ENCODE measurements around the gene KCTD1.

KCTD1 gene

DNA sequence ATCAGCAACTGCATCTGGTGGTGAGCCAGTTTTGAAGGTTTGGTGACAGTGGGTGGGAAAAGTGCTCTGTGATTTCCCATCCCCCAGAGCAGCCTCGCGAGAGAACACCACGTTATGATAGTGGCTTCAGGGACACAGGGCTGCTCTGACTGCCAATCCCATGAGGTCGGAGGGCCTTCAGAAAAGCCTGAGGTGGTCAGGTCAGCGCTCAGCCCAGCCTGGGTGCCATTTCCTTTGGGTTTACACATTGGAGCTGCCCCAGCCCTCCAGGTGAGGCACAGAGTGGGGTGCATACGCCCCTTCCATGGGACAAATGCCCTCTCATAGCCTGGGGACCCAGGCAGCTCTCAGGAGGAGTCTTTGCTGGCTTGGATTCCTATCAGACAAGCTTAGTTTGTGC lies 126.8 kb downstream of the KCTD1 start:
- no peak for DNase-seq (ENCODE audit: extremely low read depth, low read depth)
- no peak for TF ChIP-seq CTCF (IDR thresholded peaks at IDR 0.05; ENCODE audit: low read depth, low read length, missing control alignments)
- no peak overlapping the region for H3K4me3 ChIP-seq (replicated peaks; ENCODE audit: low read depth, low read length)

DNA sequence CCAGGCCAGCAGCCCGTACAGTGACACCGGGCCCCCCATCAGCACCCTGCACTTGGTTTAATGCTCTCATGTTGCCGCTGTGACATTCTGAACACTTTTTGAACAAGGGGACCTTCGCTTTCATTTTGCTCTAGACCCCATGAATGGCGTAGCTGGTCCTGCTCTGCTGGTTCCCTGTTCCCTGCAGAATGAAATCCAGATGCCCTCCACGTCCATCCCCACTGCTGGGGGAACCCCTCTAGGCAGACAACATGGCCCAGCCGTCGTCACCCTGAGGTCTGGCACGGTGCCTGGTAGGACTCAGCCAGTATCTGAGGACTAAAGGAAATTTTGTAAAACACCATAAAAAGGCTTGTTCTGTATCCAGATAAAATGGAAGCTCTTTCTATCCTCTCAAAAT lies 128.6 kb downstream of the KCTD1 start:
- H3K4me3 ChIP-seq (replicated peaks; ENCODE audit: low read depth, low read length) = no peak overlapping the region
- TF ChIP-seq CTCF (IDR thresholded peaks at IDR 0.05; ENCODE audit: low read depth, low read length, missing control alignments) = no peak
- DNase-seq (ENCODE audit: extremely low read depth, low read depth) = no peak

DNA sequence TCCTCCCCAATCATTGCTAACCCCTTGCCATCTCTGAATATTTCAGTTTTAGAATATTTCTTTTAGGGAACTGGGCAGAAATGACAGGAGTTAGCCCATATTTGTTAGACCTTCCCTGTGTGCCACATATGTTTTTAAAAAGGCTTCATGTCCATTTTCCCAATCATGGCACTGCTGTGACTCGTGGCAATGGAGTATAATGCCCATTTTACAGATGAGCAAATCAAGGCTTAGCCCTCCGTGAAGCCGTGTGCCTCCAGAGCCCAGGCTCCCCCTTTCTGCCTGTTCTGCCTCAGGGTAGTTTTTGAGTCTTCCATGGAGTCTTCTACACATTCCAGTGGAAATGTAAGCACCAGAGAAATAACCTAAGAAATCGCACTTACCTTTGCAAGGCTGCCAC lies 130.1 kb downstream of the KCTD1 start:
- DNase-seq (ENCODE audit: extremely low read depth, low read depth) = no peak
- H3K4me3 ChIP-seq (replicated peaks; ENCODE audit: low read depth, low read length) = no peak overlapping the region
- no peak for TF ChIP-seq CTCF (IDR thresholded peaks at IDR 0.05; ENCODE audit: low read depth, low read length, missing control alignments)

DNA sequence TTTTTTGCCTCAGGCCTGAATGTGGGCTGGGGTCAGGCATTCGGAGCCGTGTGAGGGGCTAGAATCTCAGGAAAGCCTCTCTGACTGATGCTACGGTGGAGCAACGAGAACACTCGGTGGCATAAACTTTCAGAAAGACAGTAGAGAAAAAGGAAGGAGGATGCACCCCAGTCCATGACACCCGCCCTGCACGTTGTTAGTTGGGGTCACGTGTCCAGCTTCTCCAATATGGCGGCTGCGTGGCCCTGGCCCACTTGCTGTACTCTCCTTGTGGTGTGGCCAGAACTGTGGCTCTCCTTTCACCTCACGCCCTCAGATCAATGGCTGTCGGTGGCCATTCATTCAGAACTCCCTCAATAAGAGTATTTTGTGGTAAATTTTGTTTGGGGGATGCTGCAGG lies 131.2 kb downstream of the KCTD1 start:
- no peak overlapping the region for H3K4me3 ChIP-seq (replicated peaks; ENCODE audit: low read depth, low read length)
- DNase-seq (ENCODE audit: extremely low read depth, low read depth) = no peak
- TF ChIP-seq CTCF (IDR thresholded peaks at IDR 0.05; ENCODE audit: low read depth, low read length, missing control alignments) = no peak

GRCh38 chr18:26416652-26417150 lies 131.7 kb downstream of the KCTD1 start:
- H3K4me3 ChIP-seq (replicated peaks; ENCODE audit: low read depth, low read length) = no peak overlapping the region
- no peak for DNase-seq (ENCODE audit: extremely low read depth, low read depth)
- TF ChIP-seq CTCF (IDR thresholded peaks at IDR 0.05; ENCODE audit: low read depth, low read length, missing control alignments) = no peak

GRCh38 chr18:26415631-26416030 lies 132.7 kb downstream of the KCTD1 start:
- no peak overlapping the region for H3K4me3 ChIP-seq (replicated peaks; ENCODE audit: low read depth, low read length)
- no peak for TF ChIP-seq CTCF (IDR thresholded peaks at IDR 0.05; ENCODE audit: low read depth, low read length, missing control alignments)

DNA sequence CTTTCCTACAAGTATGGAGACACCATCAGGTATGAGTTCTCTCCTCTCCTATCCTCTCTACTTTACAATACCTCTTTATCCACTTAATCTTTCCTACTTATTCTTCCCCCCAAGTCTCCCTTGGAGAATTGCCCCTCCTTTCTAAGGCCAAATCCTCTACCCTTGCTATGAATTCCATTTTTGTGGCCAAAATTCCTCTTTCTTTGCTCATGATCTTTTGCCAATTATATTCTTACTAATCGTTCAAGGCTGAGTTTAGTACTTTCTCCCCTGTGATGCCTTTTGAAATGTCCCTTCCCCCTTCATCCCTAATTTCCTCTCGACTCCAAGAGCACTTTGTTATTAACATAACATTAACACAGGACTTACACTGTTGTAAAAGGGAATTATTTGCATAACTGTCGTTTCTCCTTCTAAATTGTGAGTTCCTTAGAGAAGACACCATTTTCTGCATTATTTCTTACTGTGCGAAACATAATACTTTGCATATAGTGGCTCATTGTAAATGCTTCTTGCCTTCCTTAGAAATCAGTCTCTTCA lies 133.4 kb downstream of the KCTD1 start:
- DNase-seq (ENCODE audit: extremely low read depth, low read depth) = no peak
- H3K4me3 ChIP-seq (replicated peaks; ENCODE audit: low read depth, low read length) = no peak overlapping the region
- TF ChIP-seq CTCF (IDR thresholded peaks at IDR 0.05; ENCODE audit: low read depth, low read length, missing control alignments) = no peak

More at GRCh38 chr18:26415631-26416030, 132.7 kb downstream of the KCTD1 start:
- DNase-seq (ENCODE audit: extremely low read depth, low read depth) = no peak

Measured in HFF-Myc (cell line).